NCI-H2196 (cell line): ENCODE measurements around the gene GRK3.

Experiments
- DNase-seq: peaks from one replicate; lab custom pipeline; 2025; ENCODE audit not compliant: unreplicated experiment; lab: John Stamatoyannopoulos, UW

GRK3 gene

GRCh38 chr22:25722223-25722622 is 157.7 kb downstream of the GRK3 start:
- DNase-seq, result no peak

GRCh38 chr22:25722626-25723025 is 158.2 kb downstream of the GRK3 start:
- no peak for DNase-seq

- DNase-seq, result no peak
Measured at GRCh38 chr22:25726241-25726640, 161.8 kb downstream of the GRK3 start.

GRCh38 chr22:25728071-25728470 is 163.6 kb downstream of the GRK3 start:
- DNase-seq, result no peak

GRCh38 chr22:25729016-25729995 is 164.8 kb downstream of the GRK3 start:
- DNase-seq, result no peak

GRCh38 chr22:25735650-25736049 is 171.2 kb downstream of the GRK3 start:
- DNase-seq, result no peak

GRCh38 chr22:25736378-25737011 is 172.0 kb downstream of the GRK3 start:
- no peak for DNase-seq

- no peak for DNase-seq
Measured at GRCh38 chr22:25739659-25740344, 175.3 kb downstream of the GRK3 start.

GRCh38 chr22:25741692-25742626 is 177.5 kb downstream of the GRK3 start, which contains the start of gene MYO18B:
MYO18B (plus strand) TSS chr22:25742188; CDS start chr22:25761093, 18,905 bp downstream.
- DNase-seq, result no peak

GRCh38 chr22:25742918-25743708 is 178.6 kb downstream of the GRK3 start:
- no peak for DNase-seq

- DNase-seq, result no peak
Measured at GRCh38 chr22:25744694-25745093, 180.2 kb downstream of the GRK3 start.

GRCh38 chr22:25745341-25746011 is 181.0 kb downstream of the GRK3 start:
- DNase-seq, result no peak

GRCh38 chr22:25746012-25746373 is 181.5 kb downstream of the GRK3 start:
- DNase-seq, result no peak

GRCh38 chr22:25747245-25747944 is 182.9 kb downstream of the GRK3 start:
- no peak for DNase-seq

GRCh38 chr22:25748140-25748539 is 183.7 kb downstream of the GRK3 start:
- no peak for DNase-seq

- no peak for DNase-seq
Measured at GRCh38 chr22:25748704-25749103, 184.2 kb downstream of the GRK3 start.

GRCh38 chr22:25749420-25750169 is 185.1 kb downstream of the GRK3 start:
- DNase-seq, result no peak
